Naive thymus-derived CD4-positive, alpha-beta T cell (primary cell): ENCODE results near the gene GRID2IP. TPM values are rescaled to one million over a fixed set of nuclear protein-coding genes. Genes with fewer than 3 reads are reported as not detected.

Experiments used
- ATAC-seq: fragments of 150-1000 bp; cut with Tn5 transposase; 2 replicates; pipeline ENCODE4 v1.10.0; 2021; ENCODE audit warnings: mild to moderate bottlenecking, moderate library complexity
- CTCF ChIA-PET: fragments of 350-600 bp; sonication (Branson Sonifier 250); formaldehyde crosslinking; loops from one replicate; lab custom pipeline; 2021; ENCODE audit warnings: antibody characterized with exemption; lab: Charles Lee
- POLR2A ChIA-PET: fragments of 350-600 bp; sonication (Branson Sonifier 250); formaldehyde crosslinking; loops from one replicate; lab custom pipeline; 2021; ENCODE audit warnings: antibody characterized with exemption, inconsistent platforms; lab: Charles Lee
- DNase-seq, 9 donors: peaks; one replicate each; pipeline versions ENCODE4 v3.0.0 to v3.0.0-alpha.2; 2020 to 2022; ENCODE audit warnings: mixed read lengths in 1 of 9
- H3K27ac ChIP-seq: one replicate; pipeline ENCODE4 v1.7.0; 2013; ENCODE audit warnings: mild to moderate bottlenecking, low read depth, low read length, moderate library complexity
- H3K27me3 ChIP-seq, 2 donors: one replicate each; pipeline ENCODE4 v1.7.0; 2013; ENCODE audit warnings: low read length in 2 of 2, mild to moderate bottlenecking in 2 of 2, moderate library complexity in 2 of 2; ENCODE audit not compliant: control insufficient read depth in 2 of 2, insufficient read depth in 2 of 2
- H3K36me3 ChIP-seq, 3 experiments: 1 replicate in 2 of 3; 2 replicates in 1 of 3; pipeline ENCODE4 v1.7.0; 2013; ENCODE audit warnings: low read length in 3 of 3, mild to moderate bottlenecking in 3 of 3, moderate library complexity in 1 of 3; ENCODE audit not compliant: insufficient read depth in 3 of 3, control insufficient read depth in 2 of 3
- H3K4me1 ChIP-seq, 2 donors: one replicate each; pipeline ENCODE4 v1.7.0; 2013; ENCODE audit warnings: low read length in 2 of 2, mild to moderate bottlenecking in 2 of 2, moderate library complexity in 1 of 2; ENCODE audit not compliant: control insufficient read depth in 2 of 2, insufficient read depth in 2 of 2
- H3K4me3 ChIP-seq: 2 replicates; pipeline ENCODE4 v1.7.0; 2013; ENCODE audit warnings: mild to moderate bottlenecking, low read length
- H3K9me3 ChIP-seq, 3 experiments: 1 replicate in 2 of 3; 2 replicates in 1 of 3; pipeline ENCODE4 v1.7.0; 2013; ENCODE audit warnings: low read length in 3 of 3; ENCODE audit not compliant: control insufficient read depth in 2 of 3
- H3K27ac Mint-ChIP-seq, 9 donors: one replicate each; pipeline ENCODE4 v1.8.0; 2020 to 2022; ENCODE audit warnings: mixed read lengths in 9 of 9, mild to moderate bottlenecking in 8 of 9, moderate library complexity in 5 of 9, inconsistent platforms in 2 of 9
- H3K27me3 Mint-ChIP-seq, 5 donors: one replicate each; pipeline ENCODE4 v1.8.0; 2021 to 2022; ENCODE audit warnings: mixed read lengths in 5 of 5, mild to moderate bottlenecking in 1 of 5
- H3K36me3 Mint-ChIP-seq, 5 donors: one replicate each; pipeline ENCODE4 v1.8.0; 2020 to 2022; ENCODE audit warnings: mixed read lengths in 5 of 5, mild to moderate bottlenecking in 3 of 5, inconsistent platforms in 1 of 5
- H3K4me1 Mint-ChIP-seq, 7 donors: one replicate each; pipeline ENCODE4 v1.8.0; 2020 to 2022; ENCODE audit warnings: mixed read lengths in 7 of 7, mild to moderate bottlenecking in 3 of 7, inconsistent platforms in 1 of 7
- H3K4me3 Mint-ChIP-seq, 10 donors: one replicate each; pipeline ENCODE4 v1.8.0; 2020 to 2022; ENCODE audit warnings: mild to moderate bottlenecking in 10 of 10, mixed read lengths in 10 of 10, moderate library complexity in 6 of 10, inconsistent platforms in 2 of 10
- H3K9me3 Mint-ChIP-seq, 11 donors: one replicate each; pipeline ENCODE4 v1.8.0; 2020 to 2022; ENCODE audit warnings: mixed read lengths in 11 of 11, mild to moderate bottlenecking in 4 of 11, inconsistent platforms in 1 of 11, moderate library complexity in 1 of 11
- intact Hi-C, 2 donors: fragments of 100-400 bp; cut with micrococcal nuclease; formaldehyde crosslinking; loops; one replicate each; pipeline ENCODE4 v1.15.1; 2023
- polyA plus RNA-seq, 2 donors: library from polyadenylated mRNA; unstranded; fragments of 300-500 nt; fragmentation: Illumina TruSeq; gene quantifications; one replicate each; pipeline ENCODE4 v1.2.3, GENCODE V29; 2021
- total RNA-seq, 6 experiments: library from RNA in 5 of 6; stranded (reverse) in 5 of 6; gene quantifications; 1 replicate in 5 of 6; 2 replicates in 1 of 6; pipeline ENCODE4 v1.2.3 and lab custom pipeline; 2021 to 2026

The GRID2IP gene
- total and polyA plus RNA-seq, 7 experiments from 2014 or later: 0.24 to 1.5 (median 1.1) TPM; not detected in 3

- ATAC-seq: no peak
- no peak overlapping the region for H3K27ac ChIP-seq
- H3K9me3 ChIP-seq: no peaks in the 10 kb centered on the region
- H3K27me3 ChIP-seq: no peaks in the 10 kb centered on the region
- POLR2A ChIA-PET: no interaction called here
- intact Hi-C loops: no loop called here
- CTCF ChIA-PET: no interaction called here
- H3K4me1 Mint-ChIP-seq: no peaks in the 10 kb centered on the region
- H3K27me3 Mint-ChIP-seq: peaks cover 0 to 2% (median 0%) of the 10 kb centered on the region in 5 donors
- H3K36me3 ChIP-seq: no peaks in the 10 kb centered on the region
- H3K4me1 ChIP-seq: no peaks in the 10 kb centered on the region
- no peak overlapping the region for H3K4me3 Mint-ChIP-seq
- H3K4me3 ChIP-seq: no peak overlapping the region
- H3K9me3 Mint-ChIP-seq: no peaks in the 10 kb centered on the region
- no peak for DNase-seq
- no peak overlapping the region for H3K27ac Mint-ChIP-seq
- no peaks in the 10 kb centered on the region for H3K36me3 Mint-ChIP-seq
These were observed 53.3 kb downstream of the GRID2IP start for GRCh38 chr7:6497994-6498393.

GRCh38 chr7:6497637-6497905 lies 53.7 kb downstream of the GRID2IP start:
- DNase-seq (no peak), ATAC-seq (no peak)
- ChIA-PET CTCF (no interaction called here), POLR2A (no interaction called here)
- Histone ChIP-seq H3K27ac (no peak overlapping the region), H3K9me3 (no peaks in the 10 kb centered on the region), H3K36me3 (no peaks in the 10 kb centered on the region), H3K4me1 (no peaks in the 10 kb centered on the region), H3K4me3 (no peak overlapping the region), H3K27me3 (no peaks in the 10 kb centered on the region)
- intact Hi-C loops: no loop called here
- Mint-ChIP-seq H3K4me1 (no peaks in the 10 kb centered on the region), H3K9me3 (no peaks in the 10 kb centered on the region), H3K36me3 (no peaks in the 10 kb centered on the region), H3K27ac (no peak overlapping the region), H3K27me3 (peaks cover 0 to 3% (median 0%) of the 10 kb centered on the region in 5 donors), H3K4me3 (no peak overlapping the region)

- Histone ChIP-seq H3K27ac (no peak overlapping the region), H3K4me3 (no peak overlapping the region), H3K36me3 (no peaks in the 10 kb centered on the region), H3K9me3 (no peaks in the 10 kb centered on the region), H3K27me3 (no peaks in the 10 kb centered on the region), H3K4me1 (no peaks in the 10 kb centered on the region)
- H3K4me3 Mint-ChIP-seq: no peak overlapping the region
- ATAC-seq: no peak
- ChIA-PET CTCF (no interaction called here), POLR2A (no interaction called here)
- intact Hi-C loops: no loop called here
- H3K9me3 Mint-ChIP-seq: no peaks in the 10 kb centered on the region
- peaks cover 0 to 5% (median 0%) of the 10 kb centered on the region in 5 donors for H3K27me3 Mint-ChIP-seq
- DNase-seq: no peak
- H3K36me3 Mint-ChIP-seq: no peaks in the 10 kb centered on the region
- no peak overlapping the region for H3K27ac Mint-ChIP-seq
- H3K4me1 Mint-ChIP-seq: no peaks in the 10 kb centered on the region
These were observed 54.2 kb downstream of the GRID2IP start for GRCh38 chr7:6496842-6497636.

GRCh38 chr7:6495597-6496262 lies 55.5 kb downstream of the GRID2IP start:
- Mint-ChIP-seq H3K27ac (peak overlapping the region in 1 of 9 donors; percentile 38), H3K4me1 (no peaks in the 10 kb centered on the region), H3K27me3 (peaks cover 0 to 10% (median 0%) of the 10 kb centered on the region in 5 donors), H3K36me3 (no peaks in the 10 kb centered on the region), H3K4me3 (no peak overlapping the region), H3K9me3 (no peaks in the 10 kb centered on the region)
- Histone ChIP-seq H3K27ac (no peak overlapping the region), H3K9me3 (no peaks in the 10 kb centered on the region), H3K27me3 (no peaks in the 10 kb centered on the region), H3K4me3 (no peak overlapping the region), H3K4me1 (no peaks in the 10 kb centered on the region), H3K36me3 (no peaks in the 10 kb centered on the region)
- ATAC-seq (no peak), DNase-seq (no peak)
- intact Hi-C loops: no loop called here
- CTCF ChIA-PET: no interaction called here
- POLR2A ChIA-PET: no interaction called here

- Histone ChIP-seq H3K27ac (no peak overlapping the region), H3K27me3 (no peaks in the 10 kb centered on the region), H3K36me3 (no peaks in the 10 kb centered on the region), H3K4me3 (no peak overlapping the region), H3K9me3 (no peaks in the 10 kb centered on the region), H3K4me1 (no peaks in the 10 kb centered on the region)
- ChIA-PET CTCF (no interaction called here), POLR2A (no interaction called here)
- Mint-ChIP-seq H3K9me3 (no peaks in the 10 kb centered on the region), H3K27ac (no peak overlapping the region), H3K4me3 (no peak overlapping the region), H3K36me3 (no peaks in the 10 kb centered on the region), H3K4me1 (no peaks in the 10 kb centered on the region), H3K27me3 (peaks cover 0 to 10% (median 0%) of the 10 kb centered on the region in 5 donors)
- DNase-seq (no peak), ATAC-seq (no peak)
- intact Hi-C loops: no loop called here
These were observed 56.9 kb downstream of the GRID2IP start for GRCh38 chr7:6494365-6494764.

- DNase-seq (no peak), ATAC-seq (no peak)
- Histone ChIP-seq H3K36me3 (no peaks in the 10 kb centered on the region), H3K4me1 (no peaks in the 10 kb centered on the region), H3K4me3 (no peak overlapping the region), H3K27ac (no peak overlapping the region), H3K27me3 (no peaks in the 10 kb centered on the region), H3K9me3 (no peaks in the 10 kb centered on the region)
- peaks cover 0 to 10% (median 0%) of the 10 kb centered on the region in 5 donors for H3K27me3 Mint-ChIP-seq
- H3K4me1 Mint-ChIP-seq: no peaks in the 10 kb centered on the region
- ChIA-PET POLR2A (no interaction called here), CTCF (no interaction called here)
- no peak overlapping the region for H3K4me3 Mint-ChIP-seq
- H3K36me3 Mint-ChIP-seq: no peaks in the 10 kb centered on the region
- no peak overlapping the region for H3K27ac Mint-ChIP-seq
- intact Hi-C loops: no loop called here
- H3K9me3 Mint-ChIP-seq: no peaks in the 10 kb centered on the region
These were observed 60.1 kb downstream of the GRID2IP start for GRCh38 chr7:6491194-6491593.

- ChIA-PET POLR2A (no interaction called here), CTCF (no interaction called here)
- no peak for DNase-seq
- no peak overlapping the region for H3K27ac Mint-ChIP-seq
- H3K4me1 ChIP-seq: peaks cover 0 to 3% of the 10 kb centered on the region in 2 donors
- no peaks in the 10 kb centered on the region for H3K9me3 Mint-ChIP-seq
- no peaks in the 10 kb centered on the region for H3K36me3 Mint-ChIP-seq
- H3K27ac ChIP-seq: no peak overlapping the region
- intact Hi-C loops: loop anchor here in 1 of 2 donors (2.0 kb wide), 1 partner anchor 15 kb away; no protein-coding TSS in a partner anchor
- peaks cover 0 to 10% (median 0%) of the 10 kb centered on the region in 5 donors for H3K27me3 Mint-ChIP-seq
- no peaks in the 10 kb centered on the region for H3K27me3 ChIP-seq
- ATAC-seq: no peak
- no peak overlapping the region for H3K4me3 ChIP-seq
- H3K4me1 Mint-ChIP-seq: peaks cover 2 to 7% (median 3%) of the 10 kb centered on the region in 7 donors
- no peaks in the 10 kb centered on the region for H3K36me3 ChIP-seq
- no peaks in the 10 kb centered on the region for H3K9me3 ChIP-seq
- H3K4me3 Mint-ChIP-seq: no peak overlapping the region
These were observed 61.6 kb downstream of the GRID2IP start for GRCh38 chr7:6489612-6490011.
